Muscle of leg (tissue), 16 donors: ENCODE measurements around the gene CRBN. TPM values are rescaled to one million over a fixed set of nuclear protein-coding genes. Genes with fewer than 3 reads are reported as not detected.

Source experiments
- DNase-seq: peaks from one replicate; pipeline ENCODE4 v3.0.0; 2013
- H3K27ac ChIP-seq: one replicate; pipeline ENCODE4 v1.5.1; 2013; ENCODE audit warnings: mild to moderate bottlenecking, low read length, control low read depth
- H3K27me3 ChIP-seq: one replicate; pipeline ENCODE4 v1.6.1; 2013; ENCODE audit warnings: low read length; ENCODE audit not compliant: control insufficient read depth, insufficient read depth
- H3K36me3 ChIP-seq: one replicate; pipeline ENCODE4 v1.6.1; 2013; ENCODE audit warnings: low read length; ENCODE audit not compliant: control insufficient read depth, insufficient read depth
- H3K4me1 ChIP-seq: one replicate; pipeline ENCODE4 v1.6.1; 2013; ENCODE audit warnings: low read length; ENCODE audit not compliant: control insufficient read depth, insufficient read depth
- H3K4me3 ChIP-seq: one replicate; pipeline ENCODE4 v1.5.1; 2013; ENCODE audit warnings: low read length, control low read depth
- H3K9me3 ChIP-seq: replicated peaks from 2 replicates; pipeline ENCODE4 v1.6.1; 2013; ENCODE audit warnings: low read depth, low read length; ENCODE audit not compliant: control insufficient read depth
- WGBS: methylation state at CpG from one replicate; pipeline ENCODE4 v1.1.5; 2013; ENCODE audit warnings: missing lambda C conversion rate; ENCODE audit not compliant: insufficient coverage; 5-methylcytosine and 5-hydroxymethylcytosine counted together
- long read RNA-seq, 11 donors: transcript quantifications; one replicate each; lab custom pipeline, GENCODE V29; 2026
- polyA plus RNA-seq, 8 donors: library from polyadenylated mRNA; unstranded; fragments of 120-200 nt; gene quantifications; one replicate each; pipeline versions ENCODE4 v1.2.1 to v1.2.3, GENCODE V29; 2013; ENCODE audit warnings: inconsistent platforms in 1 of 8, low replicate concordance in 1 of 8; ENCODE audit not compliant: insufficient read length in 8 of 8, insufficient read depth in 1 of 8
- total RNA-seq: library from RNA; stranded (reverse); fragments of 120-200 nt; gene quantifications from one replicate; pipeline ENCODE4 v1.2.4, GENCODE V29; 2013

The CRBN gene
- total RNA-seq (52.3 TPM), polyA plus RNA-seq (10 to 100 TPM; 30.0 to 38.9 (median 35.5) TPM)
- long read RNA-seq, donor 1, partial matches to known transcripts = 0 of 2 reads
- long read RNA-seq, donor 1, other reads (novel, unspliced or antisense) = 0 of 2 reads
- long read RNA-seq, donor 2, partial matches to known transcripts = 0 of 2 reads
- long read RNA-seq, donor 2, other reads (novel, unspliced or antisense) = 0 of 2 reads
- long read RNA-seq, donor 3, full-length matches to known transcripts = 10 of 10 reads
- long read RNA-seq, donor 3, partial matches to known transcripts = 0 of 10 reads
- long read RNA-seq, donor 3, other reads (novel, unspliced or antisense) = 0 of 10 reads
- long read RNA-seq, donor 4, transcript CRBN-201 (11 exons, 2,206 nt) = major isoform, 5 of 6 reads
- long read RNA-seq, donor 4, partial matches to known transcripts = 0 of 6 reads
- long read RNA-seq, donor 4, other reads (novel, unspliced or antisense) = 0 of 6 reads
- long read RNA-seq, donor 5, full-length matches to known transcripts = 26 of 32 reads
- long read RNA-seq, donor 5, partial matches to known transcripts = 6 of 32 reads
- long read RNA-seq, donor 5, other reads (novel, unspliced or antisense) = 0 of 32 reads
- long read RNA-seq, donor 6, full-length matches to known transcripts = 25 of 30 reads
- long read RNA-seq, donor 6, partial matches to known transcripts = 0 of 30 reads
- long read RNA-seq, donor 6, other reads (novel, unspliced or antisense) = 5 of 30 reads
- long read RNA-seq, donor 7, transcript CRBN-201 (11 exons, 2,206 nt) = major isoform, 6 of 12 reads
- long read RNA-seq, donor 7, partial matches to known transcripts = 0 of 12 reads
- long read RNA-seq, donor 7, other reads (novel, unspliced or antisense) = 0 of 12 reads
- long read RNA-seq, donor 8, partial matches to known transcripts = 0 of 3 reads
- long read RNA-seq, donor 8, other reads (novel, unspliced or antisense) = 0 of 3 reads
- long read RNA-seq, donor 9, partial matches to known transcripts = 0 of 7 reads
- long read RNA-seq, donor 9, other reads (novel, unspliced or antisense) = 0 of 7 reads
- long read RNA-seq, donor 10, partial matches to known transcripts = 6 of 14 reads
- long read RNA-seq, donor 10, other reads (novel, unspliced or antisense) = 0 of 14 reads
- long read RNA-seq, donor 11, transcript CRBN-201 (11 exons, 2,206 nt) = major isoform, 5 of 27 reads
- long read RNA-seq, donor 11, partial matches to known transcripts = 13 of 27 reads
- long read RNA-seq, donor 11, other reads (novel, unspliced or antisense) = 0 of 27 reads

DNA sequence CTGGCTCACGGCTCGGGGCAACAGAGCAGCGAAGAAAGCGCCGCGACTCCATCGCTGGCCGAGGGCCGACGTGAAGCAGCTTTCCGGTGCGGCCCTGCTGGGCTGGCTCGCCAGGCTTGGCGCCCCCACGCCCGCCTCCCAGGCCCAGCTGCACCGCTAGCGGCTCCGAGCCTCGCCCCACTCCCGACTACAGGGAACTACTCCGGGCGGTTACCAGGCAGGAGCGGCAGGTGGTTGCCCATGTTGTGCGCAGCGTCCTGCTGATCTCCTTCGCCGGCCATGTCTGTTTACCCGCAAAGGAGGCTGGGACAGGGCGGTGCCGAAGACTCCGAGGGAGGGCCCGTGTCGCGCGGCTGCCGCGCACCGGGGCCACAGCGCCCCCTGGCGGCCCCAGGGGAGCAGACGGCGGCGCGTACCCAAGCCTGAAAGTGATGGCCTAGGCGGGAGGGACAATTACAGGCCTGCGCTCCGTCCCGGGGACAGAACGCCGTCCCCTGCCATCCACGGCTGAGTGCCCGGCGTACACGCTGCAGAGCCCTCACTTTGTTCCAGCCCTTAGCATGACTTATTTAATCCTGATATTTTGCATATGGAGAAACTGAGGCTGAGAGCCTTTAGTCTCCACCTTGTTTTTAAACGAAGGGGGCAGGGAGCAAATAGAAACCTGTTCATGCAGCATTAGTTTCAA, at the start of gene CRBN:
TSS of gene CRBN (minus strand) at position 285 of the 688 bp plus-strand sequence. CDS start at position 281, 4 bp downstream.
- H3K9me3 ChIP-seq = no peaks in the 10 kb centered on the region
- peaks cover 10% of the 10 kb centered on the region for H3K4me1 ChIP-seq
- WGBS = under 1% methylated on average over 52 of the region's 56 CpGs
- H3K36me3 ChIP-seq = no peaks in the 10 kb centered on the region
- peak within 1 kb of the TSS; percentile 70 for H3K4me3 ChIP-seq
- peak; percentile 95 for DNase-seq
- H3K27ac ChIP-seq = no peak within 1 kb of the TSS
- peaks cover 5% of the 10 kb centered on the region for H3K27me3 ChIP-seq

DNA sequence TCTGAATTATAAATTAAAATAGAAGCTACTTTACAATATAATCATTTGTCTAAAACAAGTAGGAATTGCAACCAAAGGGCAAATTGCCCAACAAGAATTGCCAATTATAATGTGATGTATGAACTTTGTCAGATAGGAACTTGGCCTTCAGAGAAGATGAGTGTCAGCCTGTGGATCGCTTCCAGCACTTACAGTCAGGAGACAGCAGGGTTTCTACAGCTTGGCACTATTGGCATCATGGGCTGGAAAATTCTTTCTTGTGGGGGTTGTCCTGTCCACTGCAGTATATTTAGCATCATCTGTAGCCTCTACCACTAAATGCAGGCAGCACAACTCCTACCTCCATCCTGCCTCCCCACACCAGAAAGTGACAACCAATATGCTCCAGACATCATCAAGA, 48.1 kb upstream of the CRBN start:
- 0% methylated on average over 1 of the region's 1 CpG for WGBS
- no peaks in the 10 kb centered on the region for H3K9me3 ChIP-seq
- no peaks in the 10 kb centered on the region for H3K27me3 ChIP-seq
- DNase-seq = peak; percentile 27
- no peaks in the 10 kb centered on the region for H3K4me1 ChIP-seq
- H3K27ac ChIP-seq = no peak overlapping the region
- no peaks in the 10 kb centered on the region for H3K36me3 ChIP-seq
- H3K4me3 ChIP-seq = no peak overlapping the region

DNA sequence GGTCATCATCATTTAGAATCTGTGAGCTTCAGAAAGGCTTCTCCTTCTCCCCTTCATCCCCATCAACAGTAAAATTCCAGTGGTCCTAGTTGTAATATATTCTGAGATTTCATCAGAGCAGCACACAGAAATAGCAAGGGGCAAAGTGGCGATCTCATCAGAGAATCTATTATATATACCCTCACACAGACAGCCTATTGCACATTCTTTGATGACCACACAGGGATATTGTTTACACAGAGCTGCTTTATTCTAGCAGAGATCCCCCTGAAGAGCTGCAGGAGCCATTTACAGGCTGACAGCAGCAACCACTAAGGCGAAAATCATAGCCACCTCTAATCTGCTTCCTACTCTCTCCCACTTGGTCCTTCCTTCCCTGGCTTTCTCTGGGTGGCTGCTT, 42.0 kb upstream of the CRBN start:
- 65% methylated on average over 2 of the region's 2 CpGs for WGBS
- H3K27ac ChIP-seq = no peak overlapping the region
- H3K27me3 ChIP-seq = no peaks in the 10 kb centered on the region
- no peaks in the 10 kb centered on the region for H3K9me3 ChIP-seq
- no peak for DNase-seq
- no peaks in the 10 kb centered on the region for H3K4me1 ChIP-seq
- H3K36me3 ChIP-seq = no peaks in the 10 kb centered on the region
- no peak overlapping the region for H3K4me3 ChIP-seq

DNA sequence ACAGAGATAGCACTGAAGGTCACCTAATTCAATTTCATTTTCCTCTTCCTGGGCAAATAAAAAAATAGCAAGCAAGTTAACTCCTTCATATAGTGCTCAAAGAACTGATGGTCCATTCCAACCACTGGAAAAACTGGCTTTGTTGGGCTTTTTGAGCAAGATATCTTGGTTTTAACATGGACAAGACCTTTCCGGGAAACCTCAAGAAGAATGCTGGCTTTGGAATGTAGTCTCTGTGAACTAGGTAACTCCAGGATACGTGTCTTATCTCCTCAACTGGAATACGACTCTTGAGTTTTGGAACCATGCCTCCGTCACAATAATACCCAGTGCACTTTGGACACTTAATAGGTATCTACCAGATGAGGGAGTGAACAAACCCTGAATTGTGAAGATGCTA, 36.9 kb upstream of the CRBN start:
- Histone ChIP-seq H3K36me3 (no peaks in the 10 kb centered on the region), H3K9me3 (no peaks in the 10 kb centered on the region), H3K4me3 (no peak overlapping the region), H3K27ac (no peak overlapping the region), H3K4me1 (no peaks in the 10 kb centered on the region), H3K27me3 (no peaks in the 10 kb centered on the region)
- DNase-seq = no peak
- WGBS = 95% methylated on average over 3 of the region's 4 CpGs

DNA sequence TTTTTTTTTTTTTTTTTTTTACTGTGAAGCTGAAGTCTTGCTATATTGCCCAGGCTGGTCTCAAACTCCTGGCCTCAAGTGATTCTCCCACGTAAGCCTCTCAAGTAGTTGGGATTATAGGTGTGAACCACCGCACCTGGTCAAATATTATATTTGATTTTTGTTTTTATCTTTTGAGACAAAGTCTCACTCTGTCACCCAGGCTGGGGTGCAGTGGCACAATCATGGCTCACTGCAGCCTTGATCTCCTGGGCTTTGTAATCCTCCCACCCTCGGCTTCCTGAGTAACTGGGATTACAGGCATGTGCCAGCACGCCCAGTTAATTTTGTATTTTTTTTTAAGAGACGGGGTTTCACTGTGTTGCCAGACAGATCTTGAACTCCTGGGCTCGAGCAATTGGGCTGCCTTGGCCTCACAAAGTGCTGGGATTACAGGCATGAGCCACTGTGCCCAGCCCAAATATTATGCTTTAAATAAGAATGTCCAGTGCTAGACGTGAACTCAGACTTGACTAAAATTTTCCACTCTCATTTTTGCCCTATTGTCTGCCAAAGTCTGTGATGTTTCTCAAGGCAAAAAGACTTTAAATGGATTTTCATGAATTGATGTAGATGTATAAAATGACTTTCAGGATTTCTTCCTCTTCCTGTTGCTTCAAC, 33.4 kb upstream of the CRBN start:
- Histone ChIP-seq H3K27ac (no peak overlapping the region), H3K4me1 (no peaks in the 10 kb centered on the region), H3K9me3 (no peaks in the 10 kb centered on the region), H3K27me3 (no peaks in the 10 kb centered on the region), H3K4me3 (no peak overlapping the region), H3K36me3 (no peaks in the 10 kb centered on the region)
- WGBS = 53% methylated on average over 2 of the region's 7 CpGs
- peak; percentile 70 for DNase-seq

DNA sequence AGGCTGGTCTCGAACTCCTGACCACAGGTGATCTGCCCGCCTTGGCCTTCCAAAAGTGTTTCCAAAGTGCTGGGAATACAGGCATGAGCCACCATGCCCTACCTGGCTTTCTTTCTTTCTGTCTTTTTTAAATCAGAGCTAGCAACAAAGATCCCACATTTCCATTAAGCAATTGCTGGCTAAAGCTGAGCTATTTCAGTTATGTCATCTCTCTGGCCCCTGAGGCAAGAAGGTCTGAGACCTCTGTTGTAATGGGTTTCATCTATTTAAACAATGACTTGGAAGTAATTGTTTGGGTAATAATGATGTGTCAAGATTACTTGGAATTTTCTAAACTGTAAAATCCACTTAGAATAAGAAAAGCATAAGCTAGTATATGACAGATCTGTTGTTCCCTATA, 30.2 kb upstream of the CRBN start:
- Histone ChIP-seq H3K9me3 (no peaks in the 10 kb centered on the region), H3K36me3 (no peaks in the 10 kb centered on the region), H3K4me3 (no peak overlapping the region), H3K27ac (no peak overlapping the region), H3K27me3 (no peaks in the 10 kb centered on the region), H3K4me1 (no peaks in the 10 kb centered on the region)
- 85% methylated on average over 2 of the region's 2 CpGs for WGBS
- DNase-seq = peak; percentile 33

DNA sequence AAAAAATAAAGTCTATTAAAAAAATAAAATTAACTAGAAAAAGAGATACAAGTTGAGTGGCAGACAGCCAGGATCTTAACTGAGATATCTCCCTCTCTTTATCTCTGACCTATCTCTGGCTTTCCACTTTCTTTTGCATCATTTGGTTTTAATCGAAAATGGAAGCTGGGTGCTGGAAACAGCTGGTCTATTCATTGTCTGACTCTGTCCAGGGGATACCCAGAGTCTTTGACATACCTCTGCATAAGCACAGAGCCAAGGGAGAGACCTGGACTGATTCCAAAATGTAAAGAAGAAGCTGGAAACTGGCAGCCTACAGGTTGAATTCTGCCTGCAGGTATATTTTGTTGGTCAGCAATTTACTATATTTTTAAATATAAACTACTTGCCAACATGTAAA, 29.6 kb upstream of the CRBN start:
- Histone ChIP-seq H3K27ac (no peak overlapping the region), H3K9me3 (no peaks in the 10 kb centered on the region), H3K27me3 (no peaks in the 10 kb centered on the region), H3K4me3 (no peak overlapping the region), H3K36me3 (no peaks in the 10 kb centered on the region), H3K4me1 (no peaks in the 10 kb centered on the region)
- 67% methylated on average over 1 of the region's 1 CpG for WGBS
- no peak for DNase-seq

GRCh38 chr3:3201611-3202010, 22.1 kb upstream of the CRBN start:
- no peak for DNase-seq
- Histone ChIP-seq H3K4me1 (no peaks in the 10 kb centered on the region), H3K27me3 (no peaks in the 10 kb centered on the region), H3K36me3 (no peaks in the 10 kb centered on the region), H3K27ac (no peak overlapping the region), H3K4me3 (no peak overlapping the region), H3K9me3 (no peaks in the 10 kb centered on the region)
- WGBS = 86% methylated on average over 2 of the region's 3 CpGs

- Histone ChIP-seq H3K4me1 (no peaks in the 10 kb centered on the region), H3K4me3 (no peak overlapping the region), H3K27me3 (no peaks in the 10 kb centered on the region), H3K36me3 (no peaks in the 10 kb centered on the region), H3K9me3 (no peaks in the 10 kb centered on the region), H3K27ac (no peak overlapping the region)
- WGBS = 0% methylated on average over 1 of the region's 7 CpGs
- DNase-seq = peak; percentile 90
Observed at GRCh38 chr3:3200632-3201212, 21.2 kb upstream of the CRBN start.
